IPS DF 19.7 (cell line): Measurements from ENCODE around the gene ATP4A.

Source experiments
- DNase-seq: peaks from one replicate; pipeline ENCODE4 v3.0.0-alpha.2; 2013; ENCODE audit warnings: low read depth, low spot score

The ATP4A gene

DNA sequence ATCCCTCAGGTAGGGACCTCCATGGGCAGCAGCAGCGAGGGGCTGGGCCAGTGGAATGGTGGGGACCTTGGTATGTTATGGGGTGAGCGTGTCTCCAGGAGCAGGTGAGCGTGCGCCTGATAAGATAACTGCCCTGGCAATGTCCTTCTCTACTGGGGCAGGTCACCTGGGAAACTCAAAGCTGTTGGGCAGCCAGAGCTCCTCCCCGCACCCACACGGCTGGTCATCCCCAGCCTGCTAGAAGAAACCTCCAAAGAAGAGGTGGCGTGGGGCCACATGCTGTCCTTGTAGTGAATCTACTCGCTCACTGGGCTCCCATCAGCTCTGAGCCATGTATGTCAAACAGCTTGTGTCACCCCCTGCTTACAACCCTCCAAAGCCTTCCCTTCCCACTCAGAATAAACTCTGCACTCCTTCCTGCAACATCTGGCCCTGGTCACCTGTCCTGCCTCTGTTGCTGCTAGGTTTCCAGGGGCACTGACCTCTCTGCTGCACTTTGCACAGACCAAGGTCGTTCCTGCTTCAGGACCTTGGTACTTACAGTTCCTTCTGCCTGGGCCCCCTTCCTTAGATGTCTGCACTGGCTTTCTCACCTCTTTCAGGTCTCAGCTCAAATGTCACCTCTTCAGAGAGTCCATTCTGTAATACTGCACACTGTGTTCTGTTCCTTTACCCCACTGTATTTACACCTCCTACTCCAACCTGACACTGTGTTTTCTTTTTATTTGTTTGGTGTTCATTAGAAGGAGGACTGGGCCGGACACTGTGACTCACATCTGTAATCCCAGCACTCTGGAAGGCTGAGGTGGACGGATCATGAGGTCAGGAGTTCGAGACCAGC lies 1.8 kb upstream of the ATP4A start:
- no peak for DNase-seq

DNA sequence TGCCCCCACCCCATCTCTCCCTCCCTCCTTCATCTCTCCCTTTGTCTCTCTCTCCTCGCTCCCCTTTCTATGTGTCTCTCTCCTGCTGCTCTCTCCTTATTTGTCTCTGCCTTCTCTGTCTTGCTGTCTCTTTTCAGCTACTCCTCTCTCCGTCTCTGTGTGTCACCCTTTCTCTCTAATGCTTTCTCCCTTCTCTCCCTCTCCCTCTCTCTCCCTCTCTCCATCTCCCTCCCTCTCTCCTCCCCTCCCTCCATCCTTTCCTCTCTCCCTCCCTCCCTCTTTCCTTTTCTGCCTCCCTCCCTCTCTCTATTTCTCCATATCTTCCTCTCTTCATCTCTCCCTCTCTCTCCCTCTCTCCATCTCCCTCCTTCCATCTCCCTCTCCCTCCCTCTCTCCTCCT lies 682 bp downstream of the ATP4A start:
- DNase-seq: no peak

DNA sequence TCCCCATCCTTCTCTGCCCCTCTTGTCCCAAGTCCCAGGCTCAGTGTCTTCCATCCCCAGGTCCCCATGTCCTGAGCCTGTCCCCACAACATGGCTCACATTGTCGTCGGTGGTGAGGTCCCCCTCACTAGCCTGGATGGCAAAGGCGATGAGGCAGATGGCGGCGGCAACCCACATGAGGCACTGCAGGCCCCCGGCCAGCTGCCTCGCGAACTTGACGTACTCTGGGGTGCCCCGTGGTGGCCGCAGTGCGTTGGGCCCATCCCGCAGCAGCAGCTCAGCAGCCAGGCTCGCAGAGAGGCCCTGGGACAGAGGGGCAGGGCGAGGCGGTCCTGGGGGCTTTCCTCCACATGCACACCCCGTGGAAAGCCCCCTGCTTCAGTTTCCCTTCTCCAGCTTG lies 1.1 kb downstream of the ATP4A start:
- DNase-seq: no peak

DNA sequence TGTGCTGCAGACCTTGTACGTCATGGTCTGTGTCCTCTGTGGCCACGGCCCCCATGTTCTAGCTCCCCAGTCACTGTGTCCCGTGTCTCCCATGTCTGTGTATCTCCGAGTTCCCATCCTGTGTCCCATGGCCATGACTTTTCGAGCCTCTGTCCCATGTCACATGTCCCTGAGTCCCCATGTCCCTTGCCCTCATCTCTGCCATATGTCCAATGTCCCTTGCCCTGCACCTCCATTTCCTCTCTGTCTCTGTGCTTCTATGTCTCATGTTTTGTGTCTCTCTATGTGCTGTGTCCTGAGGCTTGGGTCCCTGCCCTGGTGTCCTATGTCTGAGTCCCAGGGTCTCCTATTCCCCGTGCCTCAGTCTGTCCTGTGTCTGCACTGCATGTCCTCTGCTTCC lies 2.0 kb downstream of the ATP4A start:
- no peak for DNase-seq

DNA sequence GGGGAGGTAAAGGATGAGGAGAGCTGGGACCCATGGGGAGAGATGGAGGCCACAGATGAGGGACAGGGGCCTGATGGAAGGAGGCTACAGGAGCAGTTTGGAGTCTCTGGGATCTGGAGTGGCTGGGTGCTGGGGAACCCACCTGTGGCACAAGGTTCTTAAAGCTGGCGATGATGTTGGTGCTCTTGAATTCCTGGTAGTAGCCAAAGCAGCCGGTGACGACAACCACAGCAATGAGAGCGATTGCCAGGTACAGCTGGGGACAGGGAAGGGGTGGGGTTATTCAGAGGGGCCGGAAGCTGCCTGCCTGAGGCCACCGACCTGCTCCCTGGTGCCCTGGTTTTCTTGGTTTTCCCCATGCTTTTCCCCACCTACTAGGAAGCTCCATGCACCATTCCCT lies 2.8 kb downstream of the ATP4A start:
- no peak for DNase-seq

DNA sequence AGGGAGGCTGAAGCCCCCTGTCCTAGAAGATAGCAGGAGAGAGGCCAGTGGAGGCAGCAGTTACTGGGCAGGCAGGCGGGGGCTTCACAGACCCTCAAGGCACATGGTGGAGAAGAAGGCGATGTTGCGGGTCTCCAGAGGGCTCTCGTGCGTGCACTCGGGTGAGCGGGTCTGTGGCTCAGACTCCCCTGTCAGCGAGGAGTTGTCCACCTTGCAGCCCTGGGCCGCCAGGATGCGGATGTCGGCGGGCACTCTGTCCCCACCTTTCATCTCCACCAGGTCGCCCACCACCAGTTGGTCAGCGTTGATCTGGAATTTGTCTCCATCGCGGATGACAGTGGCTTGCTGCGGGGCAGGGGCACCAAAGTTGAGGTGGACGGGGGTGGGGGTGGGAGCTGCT lies 3.2 kb downstream of the ATP4A start:
- no peak for DNase-seq

DNA sequence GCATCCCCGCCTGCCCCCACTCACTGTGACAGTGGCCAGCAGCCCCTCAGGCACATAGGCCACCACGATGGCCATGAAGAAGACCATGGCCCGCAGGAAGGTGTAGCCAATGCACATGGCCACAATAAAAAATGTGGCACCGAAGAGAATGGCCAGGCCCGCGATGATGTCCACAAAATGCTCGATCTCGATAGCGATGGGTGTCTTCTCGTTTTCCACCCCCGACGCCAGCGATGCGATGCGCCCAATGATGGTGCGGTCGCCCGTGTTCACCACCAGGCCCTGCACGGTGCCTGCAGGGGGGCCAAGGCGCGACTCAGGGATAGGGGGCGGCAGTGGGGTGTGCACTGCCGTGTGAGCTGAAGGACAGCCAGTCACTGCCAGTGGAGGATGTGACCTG lies 3.7 kb downstream of the ATP4A start:
- no peak for DNase-seq

DNA sequence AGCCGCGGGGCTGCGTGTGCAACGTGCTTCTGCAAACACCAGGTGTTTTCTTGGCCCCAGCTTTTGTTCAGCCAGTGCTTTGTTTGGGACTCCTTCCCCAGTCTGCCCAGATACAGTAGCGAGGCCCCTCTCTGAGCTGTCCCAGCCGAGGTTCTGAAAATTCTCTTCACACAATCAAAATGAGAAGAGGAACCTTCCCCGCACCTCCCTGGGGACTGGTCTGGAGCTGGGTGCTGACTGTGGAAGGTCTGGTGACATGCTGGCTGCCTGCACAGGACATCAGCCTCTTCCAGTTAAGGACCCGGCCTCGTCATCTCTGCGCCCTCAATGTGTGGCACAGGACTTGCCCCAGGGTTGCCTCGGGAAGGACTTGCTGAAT lies 4.2 kb downstream of the ATP4A start:
- no peak for DNase-seq

DNA sequence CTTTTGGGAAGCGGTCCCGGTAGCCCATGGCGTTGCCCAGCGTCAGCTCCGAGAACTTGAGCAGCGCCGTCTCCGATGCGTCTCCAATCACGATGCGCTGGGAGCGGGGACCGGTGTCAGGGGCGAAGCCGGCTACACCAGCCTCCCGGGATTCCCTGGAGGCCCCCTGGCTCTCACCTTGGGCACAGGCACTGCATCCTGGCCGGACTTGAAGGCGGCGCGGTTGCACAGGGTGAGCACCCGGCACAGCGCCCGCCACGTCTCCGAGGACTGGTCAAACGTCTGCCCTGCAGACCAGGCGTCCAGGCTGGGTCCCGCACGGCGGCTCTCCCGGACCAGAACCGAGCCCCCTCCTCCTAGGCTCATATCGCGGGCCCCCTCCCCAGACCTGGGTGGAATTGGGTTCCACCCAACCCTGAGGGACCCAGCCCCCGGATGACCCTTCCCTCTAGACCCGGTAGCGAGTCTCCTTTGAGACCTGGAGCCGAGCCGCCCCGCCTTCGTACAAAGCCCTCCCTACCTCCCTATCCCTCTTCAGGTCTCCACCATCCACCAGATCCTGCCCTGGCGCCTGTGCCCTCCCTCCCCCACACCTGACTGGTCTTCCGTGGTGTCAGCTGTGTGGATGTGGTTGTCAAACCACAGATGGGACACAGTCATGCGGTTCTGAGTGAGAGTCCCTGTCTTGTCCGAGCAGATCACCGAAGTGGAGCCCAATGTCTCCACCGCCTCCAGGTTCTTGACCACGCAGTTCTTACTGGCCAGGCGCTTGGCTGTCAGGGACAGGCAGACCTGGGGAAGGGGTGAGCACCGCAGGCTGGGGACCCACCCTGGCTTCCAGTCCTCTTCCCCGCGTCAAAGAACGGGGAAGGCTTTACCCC lies 4.8 kb downstream of the ATP4A start:
- no peak for DNase-seq

DNA sequence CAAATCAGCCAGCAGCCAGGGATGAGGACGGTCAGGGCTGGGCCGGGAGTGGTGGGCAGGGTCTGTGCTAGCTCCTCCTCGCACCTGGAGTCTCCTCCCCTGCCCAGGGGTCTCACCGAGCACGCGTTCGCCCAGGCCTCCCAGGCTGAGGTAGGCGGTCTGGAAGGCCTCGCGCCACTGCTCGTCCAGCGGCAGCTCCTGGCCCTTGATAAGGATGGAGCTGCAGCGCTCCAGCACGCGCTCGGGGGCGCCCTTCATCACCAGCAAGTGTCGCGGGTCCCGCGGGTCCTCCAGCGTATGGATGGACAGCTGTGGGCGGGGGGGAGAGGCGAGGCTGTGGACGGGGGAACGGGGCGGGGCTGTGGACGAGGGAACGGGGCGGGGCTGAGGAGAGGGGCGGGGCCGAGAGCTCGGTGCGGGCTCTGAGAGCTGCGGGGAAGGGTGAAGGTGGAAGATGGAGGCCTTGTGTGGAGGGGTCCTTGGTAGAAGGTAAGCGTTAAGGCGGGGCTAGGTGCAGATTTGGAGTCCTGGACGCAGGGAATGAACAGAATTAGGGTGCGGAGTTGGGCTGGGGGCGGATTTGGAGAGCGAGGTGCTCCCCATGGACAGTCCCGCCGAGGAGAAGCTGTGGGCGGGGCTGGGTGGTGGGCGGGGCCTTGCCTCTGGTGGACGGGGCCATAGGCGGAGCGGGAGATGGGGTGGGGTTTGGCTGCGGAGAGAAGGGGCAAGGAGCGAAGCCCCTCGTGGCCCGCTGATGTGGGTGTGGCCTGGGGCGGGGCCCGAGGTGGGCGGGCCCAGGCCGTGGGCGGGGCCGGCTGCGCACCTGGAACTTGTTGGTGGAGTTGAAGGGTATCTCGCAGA lies 5.7 kb downstream of the ATP4A start:
- peak; percentile 64 for DNase-seq

DNA sequence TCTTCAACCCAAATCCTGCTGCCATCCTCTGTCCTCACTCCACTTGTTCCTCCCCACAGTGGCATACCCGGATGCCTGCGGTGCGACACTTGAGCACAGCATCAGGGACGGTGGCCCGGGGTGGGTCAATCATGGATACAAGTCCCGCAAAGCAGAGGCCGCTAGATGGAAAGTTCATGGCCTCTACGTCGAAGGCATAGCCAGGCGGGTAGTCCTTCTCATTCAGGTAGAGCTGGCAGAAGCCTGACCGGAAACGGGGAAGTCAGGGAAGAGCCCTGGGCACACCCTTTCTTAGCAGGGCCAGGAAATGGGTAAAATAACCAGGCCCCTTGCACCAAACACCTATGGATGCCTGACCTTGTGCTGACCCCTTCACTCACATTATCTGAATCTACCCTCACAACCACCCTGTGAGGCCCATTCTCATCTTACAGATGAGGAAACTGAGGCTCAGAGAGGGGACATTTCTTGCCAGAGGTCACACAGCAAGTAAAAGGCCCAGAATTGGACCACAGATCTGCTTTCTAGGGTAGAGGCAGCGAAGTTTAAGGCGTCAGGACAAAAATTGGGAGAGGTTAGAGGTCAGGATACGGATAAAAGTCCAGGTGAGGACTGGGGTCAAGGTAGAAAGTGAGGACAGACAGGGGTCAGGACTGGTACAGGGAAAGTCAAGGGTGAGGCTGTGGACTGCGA lies 6.5 kb downstream of the ATP4A start:
- DNase-seq: no peak

DNA sequence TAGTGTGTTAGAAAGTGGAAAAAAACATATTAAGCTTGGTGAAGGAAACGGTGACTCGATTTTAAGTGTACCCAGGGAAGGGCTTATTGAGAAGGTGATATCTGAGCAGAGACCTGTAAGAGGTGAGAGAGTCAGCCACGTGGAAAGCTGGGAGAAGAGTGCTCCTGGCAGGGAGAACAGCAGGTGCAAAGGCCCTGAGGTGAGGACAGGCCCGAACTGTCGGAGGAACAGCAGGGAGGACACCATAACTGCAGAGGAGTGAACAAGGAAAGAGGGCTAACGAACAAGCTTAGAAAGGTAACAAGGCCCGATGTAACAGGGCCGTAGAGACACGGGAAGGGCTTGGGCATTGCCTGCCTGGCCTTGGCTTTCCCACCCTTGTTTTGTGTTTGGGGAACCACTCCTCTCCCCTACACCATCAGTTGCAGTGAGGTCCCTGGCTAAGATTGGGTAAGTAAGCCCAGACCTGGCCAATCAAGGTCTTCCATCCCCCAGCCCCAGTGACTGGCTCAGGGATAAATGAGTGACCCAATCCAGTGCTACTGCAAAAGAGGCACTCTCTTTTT lies 7.3 kb downstream of the ATP4A start:
- DNase-seq: no peak

DNA sequence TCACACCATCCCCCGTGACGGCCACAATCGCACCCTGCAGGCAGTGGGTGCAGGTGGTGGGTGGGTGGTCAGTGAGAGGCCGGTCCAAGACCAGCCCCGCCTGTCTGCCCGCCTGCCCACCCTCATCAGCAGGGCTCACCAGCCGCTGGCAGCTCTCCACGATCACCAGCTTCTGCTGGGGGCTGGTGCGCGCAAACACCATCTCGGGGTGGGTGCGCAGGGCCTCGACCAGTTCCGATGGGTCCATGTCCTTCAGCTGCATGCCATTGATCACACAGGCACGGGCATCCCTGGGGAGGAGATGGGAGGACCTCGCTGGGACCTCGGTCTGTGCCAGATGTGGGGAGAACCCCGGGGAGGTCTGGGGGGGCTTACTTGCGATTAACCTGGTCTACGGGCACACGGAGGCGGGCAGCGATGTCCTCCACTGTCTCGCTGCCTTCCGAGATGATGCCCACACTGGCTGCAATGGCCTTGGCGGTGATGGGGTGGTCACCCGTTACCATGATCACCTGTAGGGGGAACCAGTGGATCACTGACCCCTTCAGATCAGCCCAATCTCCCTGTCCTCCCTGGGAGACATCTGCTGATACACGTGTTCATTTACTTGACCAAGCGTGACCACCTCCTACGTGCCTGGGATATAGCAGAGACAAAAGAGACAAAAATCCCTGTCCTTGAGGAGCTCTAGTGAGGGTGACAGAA lies 8.0 kb downstream of the ATP4A start:
- peak; percentile 45 for DNase-seq

DNA sequence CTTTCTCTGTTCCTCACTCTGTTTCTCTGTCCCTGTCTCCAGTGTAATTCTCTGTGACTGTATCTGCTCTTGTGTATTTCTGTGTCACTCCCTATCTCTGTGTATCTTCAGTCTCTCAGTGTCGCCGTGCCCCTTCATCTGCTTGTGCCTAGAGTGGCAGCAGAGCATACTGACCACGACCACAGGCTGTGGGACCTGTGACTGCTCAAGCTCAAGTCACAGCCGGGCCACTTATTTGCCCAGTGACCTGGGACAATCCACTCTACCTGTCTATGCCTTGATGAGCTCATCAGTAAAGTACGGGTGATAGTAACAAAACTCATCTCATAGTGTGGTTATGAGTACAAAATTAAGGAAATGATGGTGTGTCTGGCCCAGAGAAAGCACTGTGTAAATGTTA lies 9.4 kb downstream of the ATP4A start:
- no peak for DNase-seq

DNA sequence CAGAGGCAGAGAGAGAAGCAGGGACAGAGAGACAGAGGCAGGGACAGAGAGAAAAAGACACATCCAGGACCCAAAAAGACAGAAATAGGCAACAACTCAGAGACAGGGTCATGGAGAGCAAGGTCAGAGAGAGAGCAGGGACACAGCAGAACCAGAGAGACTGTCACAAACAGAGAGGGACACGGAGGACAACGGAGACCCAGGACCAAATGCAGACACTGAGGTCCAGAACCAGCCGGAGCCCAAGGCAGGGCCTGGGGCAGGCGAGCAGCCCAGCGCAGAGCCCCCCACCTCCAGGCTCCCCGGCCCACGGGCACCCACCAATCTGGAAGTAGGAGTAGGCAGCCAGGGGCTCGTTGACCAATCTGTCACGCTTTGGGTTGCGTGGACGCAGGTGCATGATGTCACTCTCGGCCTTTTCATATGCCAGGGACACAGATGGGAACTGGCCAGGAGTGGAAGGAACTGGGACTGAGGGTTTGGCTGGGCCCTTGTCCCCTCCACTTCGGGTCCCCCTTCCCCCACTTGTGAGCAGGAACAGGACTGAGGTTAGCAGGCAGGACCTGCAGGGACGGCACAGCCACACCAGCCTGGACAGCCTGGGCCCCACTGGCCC lies 10.0 kb downstream of the ATP4A start:
- no peak for DNase-seq

DNA sequence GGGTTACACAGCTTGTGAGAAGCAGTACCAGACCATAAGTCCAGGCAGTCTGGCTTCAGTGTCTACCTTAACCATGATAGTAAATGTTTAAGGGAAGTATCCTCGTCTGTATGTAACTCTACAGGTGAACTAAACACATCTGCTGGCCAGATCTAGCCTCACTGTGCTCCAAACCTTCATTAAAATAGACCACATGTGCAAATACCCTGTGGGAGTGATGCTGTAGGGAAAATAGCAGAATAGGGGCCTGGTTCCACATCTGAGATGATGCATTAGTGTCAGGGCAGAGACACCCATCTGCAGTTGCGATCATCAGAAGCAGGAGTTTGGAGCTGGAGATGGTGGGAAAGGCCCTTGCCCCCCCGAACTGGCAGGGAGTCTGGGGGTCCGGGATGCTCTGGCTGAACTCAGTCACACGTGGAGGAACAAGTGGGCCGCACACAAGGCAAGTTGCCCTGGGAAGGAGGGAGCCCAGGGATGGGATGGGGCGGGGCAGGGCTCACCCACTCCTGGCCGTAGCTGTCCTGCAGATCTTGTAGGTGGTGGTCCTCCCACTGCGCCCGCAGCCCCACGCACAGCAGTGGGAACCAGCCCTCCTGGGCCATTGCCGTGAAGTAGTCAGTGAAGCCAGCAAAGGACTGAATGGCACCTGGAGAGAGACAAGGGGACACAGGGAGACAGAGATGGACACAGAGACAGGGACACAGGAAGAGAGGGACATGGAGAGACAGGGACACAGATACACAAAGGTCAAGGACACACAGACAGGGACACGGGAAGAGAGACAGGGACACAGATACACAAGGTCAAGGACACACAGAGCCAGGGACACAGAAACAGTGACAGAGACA lies 10.7 kb downstream of the ATP4A start:
- DNase-seq: no peak

DNA sequence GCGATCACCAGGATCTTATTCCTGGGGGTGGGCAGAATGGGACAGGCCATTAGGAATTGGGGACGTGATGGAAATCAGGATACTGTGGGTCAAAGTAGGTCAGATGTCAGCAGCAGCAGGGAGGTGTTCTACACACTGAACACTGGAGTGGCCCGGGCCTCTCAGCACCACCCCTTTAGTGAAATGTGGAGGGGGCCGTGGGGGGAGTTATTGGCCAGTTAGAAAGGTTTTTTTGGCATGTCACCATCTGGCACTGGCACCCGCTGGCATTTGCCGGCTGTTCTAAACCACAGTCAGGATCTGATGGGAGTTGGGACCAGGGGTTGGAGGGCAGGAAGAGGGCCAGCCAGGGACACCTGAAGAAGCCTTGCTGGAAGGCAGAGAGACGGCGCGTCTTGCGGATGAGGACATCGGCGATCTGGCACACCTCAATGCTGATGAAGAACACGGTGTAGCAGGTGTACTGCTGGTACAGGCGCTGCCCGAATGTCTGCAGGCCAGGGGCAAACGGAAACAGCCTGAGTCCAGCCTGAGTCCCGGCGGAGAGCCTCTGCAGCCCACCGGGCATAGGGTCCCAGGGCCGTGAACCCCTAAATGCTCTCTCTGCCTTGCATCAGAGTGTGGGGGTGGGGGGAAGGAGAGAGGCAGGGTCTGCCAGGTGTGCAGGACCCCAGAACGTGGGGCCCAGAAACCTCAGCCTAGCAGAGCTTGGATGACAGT lies 12.2 kb downstream of the ATP4A start:
- DNase-seq: no peak

DNA sequence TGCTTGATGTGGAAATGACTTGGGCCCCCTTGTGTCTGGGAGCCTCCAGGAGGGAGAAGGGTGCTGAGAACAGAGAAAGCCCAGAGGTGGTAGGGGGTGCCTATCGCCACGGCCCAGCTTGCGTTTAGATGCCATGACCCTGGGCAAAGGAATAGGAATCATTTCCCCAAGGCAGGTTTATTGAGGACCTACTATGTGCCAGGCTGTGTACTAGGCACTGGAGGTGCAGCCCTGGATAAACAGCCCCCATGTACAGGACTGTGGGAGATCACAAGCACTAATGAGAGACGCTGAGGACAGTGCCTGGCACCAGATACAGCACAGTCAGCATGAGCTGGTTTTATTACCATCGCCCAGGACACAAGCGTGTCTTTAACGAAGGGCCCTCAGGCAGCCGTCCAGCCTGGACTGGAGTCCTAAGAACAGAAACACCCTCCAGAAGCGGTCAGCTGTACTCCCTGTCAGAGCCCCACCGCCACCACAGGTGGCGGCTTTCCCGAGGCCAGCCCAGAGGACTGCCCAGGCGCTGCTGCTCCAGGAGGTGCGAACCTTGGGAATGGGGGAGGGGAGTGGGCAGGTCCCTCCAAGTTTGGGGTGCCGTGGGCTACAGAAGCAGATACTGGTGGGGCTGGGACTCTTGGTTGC lies 13.5 kb downstream of the ATP4A start:
- DNase-seq: no peak
